Endometrial microvascular endothelial cells (primary cell): ENCODE results near the gene CNTNAP2. TPM values are rescaled to one million over a fixed set of nuclear protein-coding genes. Genes with fewer than 3 reads are reported as not detected.

Source experiments
- in situ Hi-C: cut with HindIII; loops from 2 replicates; pipeline ENCODE4 v1.10.0; 2017; ENCODE audit warnings: low sequenced_read_pairs, low pct_unique_long_range_greater_than_20kb; ENCODE audit errors: inconsistent ontology term
- total RNA-seq: library from RNA; depleted of rRNA; stranded (reverse); fragments of >200 nt; gene quantifications from one replicate; pipeline ENCODE4 v1.2.3, GENCODE V29; 2015; ENCODE audit errors: inconsistent ontology term

CNTNAP2 gene
- total RNA-seq, 1 donor from 2014 or later = not detected

GRCh38 chr7:147193476-147193875 is 1076.9 kb downstream of the CNTNAP2 start:
- in situ Hi-C loops = no loop called here

GRCh38 chr7:147196481-147196880 is 1079.9 kb downstream of the CNTNAP2 start:
- in situ Hi-C loops = no loop called here

- in situ Hi-C loops = no loop called here
Observed at GRCh38 chr7:147197006-147197405, 1080.4 kb downstream of the CNTNAP2 start.

GRCh38 chr7:147199868-147200267 is 1083.3 kb downstream of the CNTNAP2 start:
- in situ Hi-C loops = no loop called here

GRCh38 chr7:147207988-147208387 is 1091.4 kb downstream of the CNTNAP2 start:
- in situ Hi-C loops = no loop called here

GRCh38 chr7:147231275-147231674 is 1114.7 kb downstream of the CNTNAP2 start:
- in situ Hi-C loops = no loop called here

- in situ Hi-C loops = no loop called here
Observed at GRCh38 chr7:147235645-147236382, 1119.2 kb downstream of the CNTNAP2 start.

- in situ Hi-C loops = no loop called here
Observed at GRCh38 chr7:147240468-147240867, 1123.9 kb downstream of the CNTNAP2 start.

- in situ Hi-C loops = no loop called here
Observed at GRCh38 chr7:147245274-147245673, 1128.7 kb downstream of the CNTNAP2 start.

GRCh38 chr7:147249956-147250355 is 1133.4 kb downstream of the CNTNAP2 start:
- in situ Hi-C loops = no loop called here

GRCh38 chr7:147251751-147252325 is 1135.2 kb downstream of the CNTNAP2 start:
- in situ Hi-C loops = no loop called here

- in situ Hi-C loops = no loop called here
Observed at GRCh38 chr7:147261693-147262092, 1145.1 kb downstream of the CNTNAP2 start.

GRCh38 chr7:147265528-147265927 is 1148.9 kb downstream of the CNTNAP2 start:
- in situ Hi-C loops = no loop called here

GRCh38 chr7:147276106-147276505 is 1159.5 kb downstream of the CNTNAP2 start:
- in situ Hi-C loops = no loop called here

GRCh38 chr7:147276783-147277370 is 1160.3 kb downstream of the CNTNAP2 start:
- in situ Hi-C loops = no loop called here

- in situ Hi-C loops = no loop called here
Observed at GRCh38 chr7:147279514-147279913, 1162.9 kb downstream of the CNTNAP2 start.

GRCh38 chr7:147279964-147280374 is 1163.4 kb downstream of the CNTNAP2 start:
- in situ Hi-C loops = no loop called here

GRCh38 chr7:147282204-147282603 is 1165.6 kb downstream of the CNTNAP2 start:
- in situ Hi-C loops = no loop called here

- in situ Hi-C loops = no loop called here
Observed at GRCh38 chr7:147296201-147296600, 1179.6 kb downstream of the CNTNAP2 start.

GRCh38 chr7:147296986-147297385 is 1180.4 kb downstream of the CNTNAP2 start:
- in situ Hi-C loops = no loop called here
